Measurements from ENCODE around the gene ATXN2. TPM values are rescaled to one million over a fixed set of nuclear protein-coding genes. Genes with fewer than 3 reads are reported as not detected.
"Not testable (repeated sequence)": the region's sequence is repeated elsewhere in the genome, so short reads cannot be mapped to it uniquely, and the experiment has no call there.

Gene ATXN2
- total RNA-seq, 1 donor from 2014 or later: 69.4 TPM

DNA sequence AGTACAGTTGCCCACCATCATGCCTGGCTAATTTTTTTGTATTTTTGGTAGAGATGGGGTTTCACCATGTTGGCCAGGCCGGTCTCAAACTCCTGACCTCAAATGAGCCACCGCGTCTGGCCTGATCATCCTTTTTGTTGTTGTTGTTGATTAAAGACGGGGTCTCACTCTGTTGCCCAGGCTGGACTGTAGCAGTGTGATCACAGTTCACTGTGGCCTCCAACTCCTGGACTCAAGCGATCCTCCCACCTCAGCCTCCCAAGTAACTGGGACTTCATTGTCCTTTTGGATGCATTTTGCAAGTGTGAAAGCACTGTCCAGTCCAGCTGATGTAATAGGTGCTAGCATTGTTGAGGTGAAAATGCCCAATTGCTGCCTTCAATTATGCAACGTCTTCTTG, 27.1 kb upstream of the ATXN2 start:
- Mint-ChIP-seq H3K4me3 (ENCODE audit: unreplicated experiment) (no peak overlapping the region), H3K4me1 (ENCODE audit: unreplicated experiment) (no peaks in the 10 kb centered on the region), H3K9me3 (ENCODE audit: unreplicated experiment) (no peaks in the 10 kb centered on the region), H3K36me3 (ENCODE audit: low read depth, unreplicated experiment) (no peaks in the 10 kb centered on the region), H3K27ac (ENCODE audit: unreplicated experiment) (no peak overlapping the region), H3K27me3 (ENCODE audit: unreplicated experiment) (peaks cover 7% of the 10 kb centered on the region)
- TF ChIP-seq CTCF (IDR thresholded peaks at IDR 0.05; ENCODE audit: unreplicated experiment): no peak
- DNase-seq (ENCODE audit: low spot score): no peak

DNA sequence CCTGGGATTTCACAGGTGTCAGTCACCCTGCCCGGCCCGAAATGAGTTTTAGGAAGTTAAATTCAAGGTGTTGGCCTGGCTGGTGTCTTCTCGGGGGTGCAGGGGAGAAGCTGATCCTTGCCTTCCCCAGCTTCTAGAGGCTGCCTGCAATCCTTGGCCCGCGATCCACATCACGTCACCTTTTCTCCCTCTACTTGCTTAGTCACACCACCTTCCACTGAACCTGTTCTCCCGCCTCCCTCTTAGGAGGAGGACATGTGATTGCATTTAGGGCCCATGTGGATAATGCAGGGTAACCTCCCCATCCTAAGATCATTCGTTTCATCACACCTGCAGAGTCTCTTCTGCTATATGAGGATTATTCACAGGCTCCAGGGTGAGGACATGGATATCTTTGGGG, 25.4 kb upstream of the ATXN2 start:
- Mint-ChIP-seq H3K27me3 (ENCODE audit: unreplicated experiment) (peaks cover 7% of the 10 kb centered on the region), H3K27ac (ENCODE audit: unreplicated experiment) (no peak overlapping the region), H3K9me3 (ENCODE audit: unreplicated experiment) (no peaks in the 10 kb centered on the region), H3K36me3 (ENCODE audit: low read depth, unreplicated experiment) (no peaks in the 10 kb centered on the region), H3K4me1 (ENCODE audit: unreplicated experiment) (no peaks in the 10 kb centered on the region), H3K4me3 (ENCODE audit: unreplicated experiment) (no peak overlapping the region)
- no peak for TF ChIP-seq CTCF (IDR thresholded peaks at IDR 0.05; ENCODE audit: unreplicated experiment)
- DNase-seq (ENCODE audit: low spot score): no peak

GRCh38 chr12:111617841-111618240, 18.7 kb upstream of the ATXN2 start:
- not testable (repeated sequence) for H3K36me3 Mint-ChIP-seq (ENCODE audit: low read depth, unreplicated experiment); H3K9me3 Mint-ChIP-seq (ENCODE audit: unreplicated experiment); H3K4me1 Mint-ChIP-seq (ENCODE audit: unreplicated experiment); DNase-seq (ENCODE audit: low spot score); H3K27me3 Mint-ChIP-seq (ENCODE audit: unreplicated experiment); H3K4me3 Mint-ChIP-seq (ENCODE audit: unreplicated experiment); H3K27ac Mint-ChIP-seq (ENCODE audit: unreplicated experiment)

DNA sequence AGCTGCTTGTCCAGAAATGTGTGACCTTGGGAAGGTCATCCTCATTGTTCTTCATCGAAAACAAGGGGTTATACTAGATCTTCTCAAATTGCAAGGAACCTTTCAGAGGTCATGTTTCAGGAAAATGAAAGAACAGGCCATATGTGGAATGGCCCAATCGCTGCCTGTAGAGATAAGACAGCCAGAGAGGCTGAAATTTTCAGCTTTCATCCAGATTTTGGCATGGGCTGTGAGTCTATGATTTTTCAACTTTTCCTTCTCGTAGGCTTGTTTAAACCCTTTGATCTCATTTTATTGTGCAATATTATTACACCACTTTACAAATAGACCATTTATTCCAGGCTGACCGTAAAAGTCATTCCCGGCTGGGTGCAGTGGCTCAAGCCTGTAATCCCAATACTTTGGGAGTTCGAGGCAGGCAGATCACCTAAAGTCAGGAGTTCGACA, 17.1 kb upstream of the ATXN2 start:
- Mint-ChIP-seq H3K9me3 (ENCODE audit: unreplicated experiment) (no peaks in the 10 kb centered on the region), H3K27ac (ENCODE audit: unreplicated experiment) (no peak overlapping the region), H3K36me3 (ENCODE audit: low read depth, unreplicated experiment) (no peaks in the 10 kb centered on the region), H3K4me3 (ENCODE audit: unreplicated experiment) (no peak overlapping the region), H3K27me3 (ENCODE audit: unreplicated experiment) (no peaks in the 10 kb centered on the region), H3K4me1 (ENCODE audit: unreplicated experiment) (no peaks in the 10 kb centered on the region)
- TF ChIP-seq CTCF (IDR thresholded peaks at IDR 0.05; ENCODE audit: unreplicated experiment): no peak
- DNase-seq (ENCODE audit: low spot score): no peak

- no peak for TF ChIP-seq CTCF (IDR thresholded peaks at IDR 0.05; ENCODE audit: unreplicated experiment)
- DNase-seq (ENCODE audit: low spot score): no peak
- Mint-ChIP-seq H3K4me1 (ENCODE audit: unreplicated experiment) (no peaks in the 10 kb centered on the region), H3K4me3 (ENCODE audit: unreplicated experiment) (no peak overlapping the region), H3K27me3 (ENCODE audit: unreplicated experiment) (peaks cover 4% of the 10 kb centered on the region), H3K36me3 (ENCODE audit: low read depth, unreplicated experiment) (no peaks in the 10 kb centered on the region), H3K9me3 (ENCODE audit: unreplicated experiment) (no peaks in the 10 kb centered on the region), H3K27ac (ENCODE audit: unreplicated experiment) (no peak overlapping the region)
Observed at GRCh38 chr12:111607239-111607638, 8.1 kb upstream of the ATXN2 start.

Measured in endothelial cell (in vitro differentiated cells).